Prostate gland (tissue), 2 donors: ENCODE results near the gene PDE9A.

Experiments used
- CTCF ChIP-seq, 4 experiments: fragments of 200-600 bp in 2 of 4; fragments of 450-650 bp in 2 of 4; sonication (generic) in 2 of 4; IDR thresholded peaks; 1 replicate in 3 of 4; 2 replicates in 1 of 4; pipeline ENCODE4 v1.5.1; 2016 to 2019; ENCODE audit warnings: antibody characterized with exemption in 4 of 4, mild to moderate bottlenecking in 2 of 4, moderate library complexity in 2 of 4
- POLR2A ChIP-seq: fragments of 450-650 bp; IDR thresholded peaks from one replicate; pipeline ENCODE4 v1.6.1; 2016; ENCODE audit warnings: antibody characterized with exemption, mild to moderate bottlenecking

GRCh38 chr21:42705746-42706374 lies 52.4 kb downstream of the PDE9A start:
- no peak for TF ChIP-seq POLR2A
- no peak for TF ChIP-seq CTCF (IDR thresholded peaks at IDR 0.05)
